NCI-H1092 (cell line): ENCODE data around the gene HERC2.
"Not testable (repeated sequence)": the region's sequence is repeated elsewhere in the genome, so short reads cannot be mapped to it uniquely, and the experiment has no call there.

ENCODE experiments used
- DNase-seq: peaks from one replicate; lab custom pipeline; 2025; lab: John Stamatoyannopoulos, UW

HERC2 gene

GRCh38 chr15:28129231-28129848 is 192.6 kb downstream of the HERC2 start:
- DNase-seq = no peak

- no peak for DNase-seq
Measured at GRCh38 chr15:28128031-28128430, 193.9 kb downstream of the HERC2 start.

- DNase-seq = no peak
Measured at GRCh38 chr15:28127036-28127435, 194.9 kb downstream of the HERC2 start.

GRCh38 chr15:28125673-28126651 is 196.0 kb downstream of the HERC2 start:
- peak; percentile 22 for DNase-seq

GRCh38 chr15:28124841-28125240 is 197.1 kb downstream of the HERC2 start:
- DNase-seq = no peak

- DNase-seq = no peak
Measured at GRCh38 chr15:28123408-28124023, 198.5 kb downstream of the HERC2 start.

GRCh38 chr15:28122038-28122949 is 199.7 kb downstream of the HERC2 start:
- no peak for DNase-seq

GRCh38 chr15:28121577-28121976 is 200.4 kb downstream of the HERC2 start:
- not testable (repeated sequence) for DNase-seq

GRCh38 chr15:28120359-28120640 is 201.7 kb downstream of the HERC2 start:
- no peak for DNase-seq

- no peak for DNase-seq
Measured at GRCh38 chr15:28118531-28118930, 203.4 kb downstream of the HERC2 start.

- no peak for DNase-seq
Measured at GRCh38 chr15:28118083-28118482, 203.9 kb downstream of the HERC2 start.

GRCh38 chr15:28117432-28117990 is 204.5 kb downstream of the HERC2 start:
- no peak for DNase-seq

GRCh38 chr15:28116521-28117431 is 205.2 kb downstream of the HERC2 start:
- no peak for DNase-seq

GRCh38 chr15:28115871-28116270 is 206.1 kb downstream of the HERC2 start:
- no peak for DNase-seq

- DNase-seq = no peak
Measured at GRCh38 chr15:28114721-28115622, 207.0 kb downstream of the HERC2 start.

GRCh38 chr15:28114114-28114455 is 207.9 kb downstream of the HERC2 start:
- DNase-seq = no peak

GRCh38 chr15:28113394-28114113 is 208.4 kb downstream of the HERC2 start:
- DNase-seq = no peak

GRCh38 chr15:28112962-28113361 is 209.0 kb downstream of the HERC2 start:
- no peak for DNase-seq
